CD8-positive, alpha-beta memory T cell (primary cell): ENCODE results near the gene PSRC1. TPM values are rescaled to one million over a fixed set of nuclear protein-coding genes. Genes with fewer than 3 reads are reported as not detected.

Source experiments
- CTCF ChIA-PET: fragments of 350-600 bp; sonication (Branson Sonifier 250); formaldehyde crosslinking; loops from one replicate; lab custom pipeline; 2021; ENCODE audit warnings: antibody characterized with exemption; lab: Charles Lee
- POLR2A ChIA-PET: fragments of 350-600 bp; sonication (Branson Sonifier 250); formaldehyde crosslinking; loops from one replicate; lab custom pipeline; 2021; ENCODE audit warnings: antibody characterized with exemption; lab: Charles Lee
- DNase-seq, 5 donors: peaks; one replicate each; pipeline versions ENCODE4 v3.0.0 to v3.0.0-alpha.2; 2020 to 2022; ENCODE audit warnings: mixed read lengths in 1 of 5
- H3K27ac ChIP-seq: one replicate; pipeline ENCODE4 v1.7.0; 2013; ENCODE audit warnings: low read depth, mild to moderate bottlenecking, low read length, moderate library complexity
- H3K27me3 ChIP-seq: 2 replicates; pipeline ENCODE4 v1.7.0; 2013; ENCODE audit warnings: low read length, mild to moderate bottlenecking; ENCODE audit not compliant: insufficient read depth, poor library complexity, severe bottlenecking
- H3K36me3 ChIP-seq: 2 replicates; pipeline ENCODE4 v1.7.0; 2013; ENCODE audit warnings: mild to moderate bottlenecking, low read length, moderate library complexity; ENCODE audit not compliant: insufficient read depth
- H3K4me1 ChIP-seq: 2 replicates; pipeline ENCODE4 v1.7.0; 2013; ENCODE audit warnings: mild to moderate bottlenecking, low read length, moderate library complexity; ENCODE audit not compliant: insufficient read depth
- H3K4me3 ChIP-seq: 2 replicates; pipeline ENCODE4 v1.7.0; 2013; ENCODE audit warnings: mild to moderate bottlenecking, low read length
- H3K9me3 ChIP-seq: 2 replicates; pipeline ENCODE4 v1.7.0; 2013; ENCODE audit warnings: mild to moderate bottlenecking, low read length
- H3K27ac Mint-ChIP-seq, 8 donors: one replicate each; pipeline ENCODE4 v1.8.0; 2020 to 2021; ENCODE audit warnings: mixed read lengths in 8 of 8, mild to moderate bottlenecking in 6 of 8, inconsistent platforms in 3 of 8, moderate library complexity in 3 of 8
- H3K27me3 Mint-ChIP-seq, 2 donors: one replicate each; pipeline ENCODE4 v1.8.0; 2020 to 2021; ENCODE audit warnings: mixed read lengths in 2 of 2, mild to moderate bottlenecking in 1 of 2, moderate library complexity in 1 of 2
- H3K36me3 Mint-ChIP-seq, 3 donors: one replicate each; pipeline ENCODE4 v1.8.0; 2020 to 2021; ENCODE audit warnings: mixed read lengths in 3 of 3, inconsistent platforms in 1 of 3, mild to moderate bottlenecking in 1 of 3
- H3K4me1 Mint-ChIP-seq, 3 donors: one replicate each; pipeline ENCODE4 v1.8.0; 2020 to 2021; ENCODE audit warnings: mixed read lengths in 3 of 3, inconsistent platforms in 1 of 3, mild to moderate bottlenecking in 1 of 3
- H3K4me3 Mint-ChIP-seq, 7 donors: one replicate each; pipeline ENCODE4 v1.8.0; 2020 to 2021; ENCODE audit warnings: mixed read lengths in 7 of 7, mild to moderate bottlenecking in 6 of 7, moderate library complexity in 4 of 7, inconsistent platforms in 2 of 7
- H3K9me3 Mint-ChIP-seq, 5 donors: one replicate each; pipeline ENCODE4 v1.8.0; 2020 to 2022; ENCODE audit warnings: mixed read lengths in 5 of 5, mild to moderate bottlenecking in 3 of 5, moderate library complexity in 2 of 5, inconsistent platforms in 1 of 5
- polyA plus RNA-seq: library from polyadenylated mRNA; unstranded; fragments of 300-500 nt; fragmentation: Illumina TruSeq; gene quantifications from one replicate; pipeline ENCODE4 v1.2.3, GENCODE V29; 2021
- total RNA-seq, 2 experiments: library from RNA; stranded (reverse); gene quantifications; one replicate each; pipeline ENCODE4 v1.2.3, GENCODE V29; 2021

The PSRC1 gene
- total and polyA plus RNA-seq, 3 experiments from 2014 or later: 0.59 to 5.8 (median 5.4) TPM

- H3K27me3 ChIP-seq: no peaks in the 10 kb centered on the region
- Mint-ChIP-seq H3K36me3 (no peaks in the 10 kb centered on the region), H3K9me3 (no peaks in the 10 kb centered on the region), H3K27me3 (peaks cover 5% of the 10 kb centered on the region in 2 donors), H3K27ac (no peak overlapping the region), H3K4me3 (peak overlapping the region in 1 of 7 donors; percentile 40), H3K4me1 (peaks cover 5 to 39% (median 9%) of the 10 kb centered on the region in 3 donors)
- ChIA-PET CTCF (interaction anchor here (0.5 to 1.8 kb wide), 7 partner anchors 9 to 200 kb away, joined by 3 to 5 read pairs (median 4); no protein-coding TSS in a partner anchor), POLR2A (no interaction called here)
- no peak for DNase-seq
- H3K4me1 ChIP-seq: peaks cover 6% of the 10 kb centered on the region
- H3K4me3 ChIP-seq: no peak overlapping the region
- peak overlapping the region; percentile 38 for H3K27ac ChIP-seq
- H3K36me3 ChIP-seq: no peaks in the 10 kb centered on the region
- no peaks in the 10 kb centered on the region for H3K9me3 ChIP-seq
These were observed 29.8 kb downstream of the PSRC1 start for GRCh38 chr1:109252893-109253802.

- Histone ChIP-seq H3K9me3 (no peaks in the 10 kb centered on the region), H3K4me1 (peaks cover 6% of the 10 kb centered on the region), H3K27ac (no peak overlapping the region), H3K27me3 (no peaks in the 10 kb centered on the region), H3K36me3 (no peaks in the 10 kb centered on the region), H3K4me3 (no peak overlapping the region)
- Mint-ChIP-seq H3K4me1 (peaks cover 5 to 39% (median 9%) of the 10 kb centered on the region in 3 donors), H3K36me3 (no peaks in the 10 kb centered on the region), H3K27ac (peak overlapping the region in 2 of 8 donors; percentile 26 to 29), H3K9me3 (no peaks in the 10 kb centered on the region), H3K27me3 (peaks cover 8% of the 10 kb centered on the region in 2 donors), H3K4me3 (peak overlapping the region in 2 of 7 donors; percentile 19 to 50)
- CTCF ChIA-PET: interaction anchor here (0.5 to 5.4 kb wide), 6 partner anchors 10 to 280 kb away, joined by 3 to 14 read pairs (median 4); no protein-coding TSS in a partner anchor
- POLR2A ChIA-PET: no interaction called here
- DNase-seq: no peak
These were observed 30.6 kb downstream of the PSRC1 start for GRCh38 chr1:109252167-109252892.

GRCh38 chr1:109251277-109252166, 31.4 kb downstream of the PSRC1 start:
- no peak overlapping the region for H3K4me3 ChIP-seq
- peaks cover 6% of the 10 kb centered on the region for H3K4me1 ChIP-seq
- H3K27ac ChIP-seq: no peak overlapping the region
- H3K9me3 ChIP-seq: no peaks in the 10 kb centered on the region
- no peaks in the 10 kb centered on the region for H3K36me3 ChIP-seq
- Mint-ChIP-seq H3K27me3 (peaks cover 10 to 12% of the 10 kb centered on the region in 2 donors), H3K27ac (peak overlapping the region in 1 of 8 donors; percentile 26), H3K4me3 (peak overlapping the region in 6 of 7 donors; percentile 19 to 73 (median 60)), H3K4me1 (peaks cover 5 to 39% (median 9%) of the 10 kb centered on the region in 3 donors), H3K9me3 (no peaks in the 10 kb centered on the region), H3K36me3 (no peaks in the 10 kb centered on the region)
- ChIA-PET CTCF (interaction anchor here (1.8 to 5.4 kb wide), 3 partner anchors 12 to 281 kb away, joined by 4 to 14 read pairs (median 6); no protein-coding TSS in a partner anchor), POLR2A (no interaction called here)
- no peak for DNase-seq
- no peaks in the 10 kb centered on the region for H3K27me3 ChIP-seq

GRCh38 chr1:109250454-109251276, 32.3 kb downstream of the PSRC1 start:
- POLR2A ChIA-PET: no interaction called here
- no peaks in the 10 kb centered on the region for H3K27me3 ChIP-seq

GRCh38 chr1:109249654-109250401, 33.1 kb downstream of the PSRC1 start:
- H3K27me3 Mint-ChIP-seq: peaks cover 12 to 13% of the 10 kb centered on the region in 2 donors
- Histone ChIP-seq H3K27ac (no peak overlapping the region), H3K4me3 (peak overlapping the region; percentile 37), H3K9me3 (no peaks in the 10 kb centered on the region), H3K27me3 (no peaks in the 10 kb centered on the region), H3K36me3 (no peaks in the 10 kb centered on the region), H3K4me1 (peaks cover 6% of the 10 kb centered on the region)
- H3K4me1 Mint-ChIP-seq: peaks cover 5 to 34% (median 9%) of the 10 kb centered on the region in 3 donors
- peak in 1 of 5 donors; percentile 6 for DNase-seq
- H3K27ac Mint-ChIP-seq: peak overlapping the region in 1 of 8 donors; percentile 90
- H3K9me3 Mint-ChIP-seq: no peaks in the 10 kb centered on the region
- POLR2A ChIA-PET: no interaction called here
- no peaks in the 10 kb centered on the region for H3K36me3 Mint-ChIP-seq
- H3K4me3 Mint-ChIP-seq: peak overlapping the region in 6 of 7 donors; percentile 48 to 86 (median 64)
- CTCF ChIA-PET: interaction anchor here (2.2 to 5.4 kb wide), 2 partner anchors 10 to 283 kb away, joined by 6 to 14 read pairs; no protein-coding TSS in a partner anchor

More at GRCh38 chr1:109250454-109251276, 32.3 kb downstream of the PSRC1 start:
- Mint-ChIP-seq H3K27me3 (peaks cover 12 to 13% of the 10 kb centered on the region in 2 donors), H3K9me3 (no peaks in the 10 kb centered on the region), H3K36me3 (no peaks in the 10 kb centered on the region), H3K4me3 (peak overlapping the region; percentile 48 to 86 (median 60)), H3K27ac (peak overlapping the region in 1 of 8 donors; percentile 79), H3K4me1 (peaks cover 5 to 34% (median 9%) of the 10 kb centered on the region in 3 donors)
- Histone ChIP-seq H3K36me3 (no peaks in the 10 kb centered on the region), H3K9me3 (no peaks in the 10 kb centered on the region), H3K4me3 (peak overlapping the region; percentile 37), H3K4me1 (peaks cover 6% of the 10 kb centered on the region), H3K27ac (no peak overlapping the region)
- CTCF ChIA-PET: interaction anchor here (1.8 to 5.4 kb wide), 3 partner anchors 11 to 282 kb away, joined by 4 to 14 read pairs (median 6); no protein-coding TSS in a partner anchor
- no peak for DNase-seq

- Mint-ChIP-seq H3K36me3 (no peaks in the 10 kb centered on the region), H3K4me3 (peak within 1 kb of the TSS; percentile 67 to 86 (median 70)), H3K9me3 (no peaks in the 10 kb centered on the region), H3K27ac (peak within 1 kb of the TSS in 3 of 8 donors; percentile 51 to 90 (median 52)), H3K27me3 (peaks cover 12 to 20% of the 10 kb centered on the region in 2 donors), H3K4me1 (peaks cover 5 to 29% (median 8%) of the 10 kb centered on the region in 3 donors)
- Histone ChIP-seq H3K27me3 (no peaks in the 10 kb centered on the region), H3K4me1 (peaks cover 6% of the 10 kb centered on the region), H3K9me3 (no peaks in the 10 kb centered on the region), H3K27ac (no peak within 1 kb of the TSS), H3K36me3 (no peaks in the 10 kb centered on the region), H3K4me3 (peak within 1 kb of the TSS; percentile 56)
- DNase-seq: peak; percentile 51 to 71 (median 62)
- CTCF ChIA-PET: interaction anchor here (5.4 kb wide), 1 partner anchor 9 kb away, joined by 14 read pairs; no protein-coding TSS in a partner anchor
- POLR2A ChIA-PET: no interaction called here
These were observed 33.9 kb downstream of the PSRC1 start, which contains the start of gene CELSR2 for GRCh38 chr1:109248797-109249629. Gene CELSR2 (plus strand): TSS chr1:109249539. CDS start chr1:109250080, 541 bp downstream.
